Psoas muscle (tissue), 8 donors: ENCODE data around the gene ISCA2. TPM values are rescaled to one million over a fixed set of nuclear protein-coding genes. Genes with fewer than 3 reads are reported as not detected.

Experiments used
- ATAC-seq, 4 donors: fragments of 200-7000 bp; cut with Tn5 transposase; one replicate each; pipeline ENCODE4 v1.9.1; 2020; ENCODE audit warnings: moderate library complexity in 3 of 4, mild to moderate bottlenecking in 2 of 4
- DNase-seq, 2 donors: peaks; one replicate each; pipeline ENCODE4 v3.0.0-alpha.2; 2020
- H3K27ac ChIP-seq: fragments of 200-600 bp; one replicate; pipeline ENCODE4 v1.8.0; 2022
- H3K27me3 ChIP-seq, 3 donors: fragments of 200-600 bp in 1 of 3; one replicate each; pipeline versions ENCODE4 v1.6.1 to v1.8.0; 2013 to 2022; ENCODE audit warnings: low read length in 2 of 3, mild to moderate bottlenecking in 2 of 3, moderate library complexity in 1 of 3; ENCODE audit not compliant: insufficient read depth in 3 of 3
- H3K36me3 ChIP-seq, 2 donors: fragments of 200-600 bp in 1 of 2; one replicate each; pipeline versions ENCODE4 v1.6.1 to v1.8.0; 2013 to 2022; ENCODE audit warnings: low read depth in 1 of 2, mild to moderate bottlenecking in 1 of 2, moderate library complexity in 1 of 2; ENCODE audit not compliant: insufficient read depth in 1 of 2
- H3K4me1 ChIP-seq: fragments of 200-600 bp; one replicate; pipeline ENCODE4 v1.8.0; 2022
- H3K4me3 ChIP-seq: fragments of 200-600 bp; one replicate; pipeline ENCODE4 v1.8.0; 2022; ENCODE audit warnings: mild to moderate bottlenecking
- H3K9me3 ChIP-seq: fragments of 200-600 bp; one replicate; pipeline ENCODE4 v1.8.0; 2022
- WGBS, 3 donors: extraction: QIAGEN DNeasy Blood & Tissue Kit; methylation state at CpG; one replicate each; pipeline versions ENCODE4 v1.1.6 to v1.1.7; 2013; 5-methylcytosine and 5-hydroxymethylcytosine counted together
- intact Hi-C, 2 donors: fragments of 100-400 bp; cut with DNase I; formaldehyde crosslinking; loops; one replicate each; pipeline versions ENCODE4 v1.11.0 to v1.14.2; 2022
- polyA plus RNA-seq, 3 donors: library from polyadenylated mRNA; stranded (reverse); fragments of 200-250 nt; gene quantifications; one replicate each; pipeline ENCODE4 v1.2.3, GENCODE V29; 2013
- total RNA-seq, 4 donors: library from RNA; stranded (reverse); fragmentation: NEBNext Ultra II Directional in 2 of 4; extraction: Animal tissue kit (Norgen Biotek cat#: 25700) in 2 of 4; gene quantifications; one replicate each; pipeline versions ENCODE4 v1.2.1 to v1.2.4, GENCODE V29; 2021 to 2023
- TF ChIP-seq, protein P1 (sequence below): fragments of 200-600 bp; IDR thresholded peaks from one replicate; pipeline ENCODE4 v1.8.0; 2022; ENCODE audit warnings: antibody characterized with exemption
- donor health status: healthy with polysubstance abuse.
- donor health status: DM: no; HTN: no; CAD: no; lungs with moderate emphysema.
- donor health status: Bipolar disorder and iron deficiency.
- donor health status: healthy.
- donor health status: DM: yes; HTN: yes; CAD: no.
- donor health status: DM: no; HTN: no; CAD: no.
- donor health status: DM: no; HTN: no; CAD: no.
- donor health status: DM: yes; HTN: yes; CAD: no.

ISCA2 gene
- total and polyA plus RNA-seq, 7 donors: 19.9 to 38.8 (median 24.8) TPM

DNA sequence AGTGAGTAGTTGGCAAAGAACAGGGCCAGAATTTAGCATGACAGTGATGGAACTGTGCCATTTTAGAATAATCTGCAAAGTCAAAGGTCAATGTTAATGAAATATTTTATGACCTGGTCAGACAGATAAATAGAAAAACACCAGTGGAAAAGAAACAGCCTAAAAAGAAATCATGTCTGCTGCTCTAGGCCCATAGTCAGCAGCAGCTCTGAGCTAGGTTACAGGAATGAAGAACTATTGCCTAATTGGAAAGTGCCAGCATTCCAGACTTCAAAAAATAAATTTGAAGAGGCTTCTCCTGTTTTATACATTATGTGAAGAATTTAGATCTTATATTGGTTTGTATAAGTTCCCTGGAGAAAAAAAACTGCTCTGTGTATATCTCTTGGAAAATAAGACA is 10.2 kb upstream of the ISCA2 start:
- DNase-seq (no peak), ATAC-seq (no peak)
- no peaks in the 10 kb centered on the region for H3K4me1 ChIP-seq
- TF ChIP-seq, protein P1, sequence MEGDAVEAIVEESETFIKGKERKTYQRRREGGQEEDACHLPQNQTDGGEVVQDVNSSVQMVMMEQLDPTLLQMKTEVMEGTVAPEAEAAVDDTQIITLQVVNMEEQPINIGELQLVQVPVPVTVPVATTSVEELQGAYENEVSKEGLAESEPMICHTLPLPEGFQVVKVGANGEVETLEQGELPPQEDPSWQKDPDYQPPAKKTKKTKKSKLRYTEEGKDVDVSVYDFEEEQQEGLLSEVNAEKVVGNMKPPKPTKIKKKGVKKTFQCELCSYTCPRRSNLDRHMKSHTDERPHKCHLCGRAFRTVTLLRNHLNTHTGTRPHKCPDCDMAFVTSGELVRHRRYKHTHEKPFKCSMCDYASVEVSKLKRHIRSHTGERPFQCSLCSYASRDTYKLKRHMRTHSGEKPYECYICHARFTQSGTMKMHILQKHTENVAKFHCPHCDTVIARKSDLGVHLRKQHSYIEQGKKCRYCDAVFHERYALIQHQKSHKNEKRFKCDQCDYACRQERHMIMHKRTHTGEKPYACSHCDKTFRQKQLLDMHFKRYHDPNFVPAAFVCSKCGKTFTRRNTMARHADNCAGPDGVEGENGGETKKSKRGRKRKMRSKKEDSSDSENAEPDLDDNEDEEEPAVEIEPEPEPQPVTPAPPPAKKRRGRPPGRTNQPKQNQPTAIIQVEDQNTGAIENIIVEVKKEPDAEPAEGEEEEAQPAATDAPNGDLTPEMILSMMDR: no peak
- no peaks in the 10 kb centered on the region for H3K9me3 ChIP-seq
- no peak overlapping the region for H3K4me3 ChIP-seq
- H3K36me3 ChIP-seq: peaks cover 10 to 75% of the 10 kb centered on the region in 2 donors
- H3K27me3 ChIP-seq: no peaks in the 10 kb centered on the region
- no peak overlapping the region for H3K27ac ChIP-seq
- intact Hi-C loops: no loop called here

- TF ChIP-seq, protein P1: no peak
- DNase-seq (no peak), ATAC-seq (no peak)
- peaks cover 2% of the 10 kb centered on the region for H3K4me1 ChIP-seq
- H3K27ac ChIP-seq: no peak overlapping the region
- peaks cover 6 to 46% of the 10 kb centered on the region in 2 donors for H3K36me3 ChIP-seq
- H3K4me3 ChIP-seq: no peak overlapping the region
- WGBS, 3 donors: 72 to 85% (median 78%) methylated on average over 3 of the region's 3 CpGs
- no peaks in the 10 kb centered on the region for H3K27me3 ChIP-seq
- no peaks in the 10 kb centered on the region for H3K9me3 ChIP-seq
- intact Hi-C loops: loop anchor here in 1 of 2 donors (5.0 kb wide), 1 partner anchor 539 kb away; no protein-coding TSS in a partner anchor
Observed at GRCh38 chr14:74486164-74486563, 7.4 kb upstream of the ISCA2 start.

DNA sequence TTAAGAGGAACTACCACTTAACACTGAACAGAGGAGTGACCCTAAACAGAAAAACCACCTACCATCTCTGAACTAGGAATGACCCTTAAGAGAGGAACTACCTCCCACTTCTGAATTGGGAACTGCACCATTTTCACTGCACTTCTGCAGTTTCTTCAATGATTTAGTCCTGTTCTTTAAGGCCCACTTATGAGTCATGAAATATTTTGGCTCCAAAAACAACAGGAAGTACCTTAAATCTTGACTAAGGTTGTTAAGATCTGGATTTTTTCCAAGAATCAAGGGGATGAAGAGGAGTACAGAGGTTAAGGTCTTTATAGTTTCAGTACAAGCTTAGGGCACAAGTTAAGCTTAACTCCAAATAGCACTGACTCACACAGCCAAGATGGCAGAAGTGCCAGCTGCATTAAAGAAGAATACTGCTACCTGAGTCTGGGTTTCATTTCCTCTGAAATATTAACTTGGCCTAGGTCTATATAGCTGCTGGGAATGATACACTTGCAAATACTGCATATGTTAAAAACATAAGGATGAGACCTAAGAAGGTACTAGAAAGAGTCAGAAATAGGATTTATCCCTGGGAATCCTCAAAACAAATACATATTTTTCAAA is 4.7 kb upstream of the ISCA2 start:
- TF ChIP-seq, protein P1: no peak
- Histone ChIP-seq H3K27ac (no peak overlapping the region), H3K4me1 (peaks cover 12% of the 10 kb centered on the region)

GRCh38 chr14:74490486-74490885 is 3.1 kb upstream of the ISCA2 start:
- intact Hi-C loops: loop anchor here in 1 of 2 donors (5.0 kb wide), 1 partner anchor 128 kb away; no protein-coding TSS in a partner anchor
- 93 to 100% (median 96%) methylated on average over 1 of the region's 1 CpG for WGBS, 3 donors

More for the DNA sequence above, 4.7 kb upstream of the ISCA2 start:
- ATAC-seq (no peak), DNase-seq (no peak)
- no peak overlapping the region for H3K4me3 ChIP-seq
- peaks cover 0 to 21% of the 10 kb centered on the region in 2 donors for H3K36me3 ChIP-seq
- H3K9me3 ChIP-seq: no peaks in the 10 kb centered on the region
- no peaks in the 10 kb centered on the region for H3K27me3 ChIP-seq
- intact Hi-C loops: loop anchor here in 1 of 2 donors (5.0 kb wide), 1 partner anchor 542 kb away; no protein-coding TSS in a partner anchor

More at GRCh38 chr14:74490486-74490885, 3.1 kb upstream of the ISCA2 start:
- Histone ChIP-seq H3K4me3 (no peak overlapping the region), H3K9me3 (no peaks in the 10 kb centered on the region), H3K27ac (no peak overlapping the region), H3K4me1 (peaks cover 23% of the 10 kb centered on the region), H3K36me3 (peaks cover 0 to 12% of the 10 kb centered on the region in 2 donors), H3K27me3 (no peaks in the 10 kb centered on the region)
- ATAC-seq (no peak), DNase-seq (no peak)
- TF ChIP-seq, protein P1: no peak
